ENCODE data around the gene RELN. TPM values are rescaled to one million over a fixed set of nuclear protein-coding genes. Genes with fewer than 3 reads are reported as not detected.

Gene RELN
- total RNA-seq, 1 donor from 2014 or later = 17.5 TPM

DNA sequence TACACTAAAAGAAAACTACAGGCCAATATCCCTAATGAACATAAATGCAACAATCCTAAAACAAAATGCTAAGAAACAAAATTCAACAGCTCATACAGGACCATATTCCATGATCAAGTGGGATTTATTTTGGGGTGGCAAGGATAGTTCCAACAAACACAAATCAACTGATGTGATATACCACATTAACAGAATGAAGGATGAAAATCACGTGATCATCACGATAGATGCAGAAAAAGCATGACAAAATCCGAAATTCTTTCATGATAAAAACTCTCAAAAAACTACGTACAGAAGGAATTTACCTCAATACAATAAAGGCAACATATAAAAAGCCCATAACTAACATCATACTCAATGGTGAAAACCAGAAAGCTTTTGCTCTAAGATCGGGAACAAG is 124.0 kb downstream of the RELN start:
- Mint-ChIP-seq H3K9me3 (no peaks in the 10 kb centered on the region), H3K4me3 (no peak overlapping the region), H3K4me1 (ENCODE audit: unreplicated experiment) (peaks cover 8% of the 10 kb centered on the region), H3K36me3 (no peaks in the 10 kb centered on the region), H3K27me3 (peaks cover under 1% of the 10 kb centered on the region), H3K27ac (no peak overlapping the region)
- TF ChIP-seq, protein P1, sequence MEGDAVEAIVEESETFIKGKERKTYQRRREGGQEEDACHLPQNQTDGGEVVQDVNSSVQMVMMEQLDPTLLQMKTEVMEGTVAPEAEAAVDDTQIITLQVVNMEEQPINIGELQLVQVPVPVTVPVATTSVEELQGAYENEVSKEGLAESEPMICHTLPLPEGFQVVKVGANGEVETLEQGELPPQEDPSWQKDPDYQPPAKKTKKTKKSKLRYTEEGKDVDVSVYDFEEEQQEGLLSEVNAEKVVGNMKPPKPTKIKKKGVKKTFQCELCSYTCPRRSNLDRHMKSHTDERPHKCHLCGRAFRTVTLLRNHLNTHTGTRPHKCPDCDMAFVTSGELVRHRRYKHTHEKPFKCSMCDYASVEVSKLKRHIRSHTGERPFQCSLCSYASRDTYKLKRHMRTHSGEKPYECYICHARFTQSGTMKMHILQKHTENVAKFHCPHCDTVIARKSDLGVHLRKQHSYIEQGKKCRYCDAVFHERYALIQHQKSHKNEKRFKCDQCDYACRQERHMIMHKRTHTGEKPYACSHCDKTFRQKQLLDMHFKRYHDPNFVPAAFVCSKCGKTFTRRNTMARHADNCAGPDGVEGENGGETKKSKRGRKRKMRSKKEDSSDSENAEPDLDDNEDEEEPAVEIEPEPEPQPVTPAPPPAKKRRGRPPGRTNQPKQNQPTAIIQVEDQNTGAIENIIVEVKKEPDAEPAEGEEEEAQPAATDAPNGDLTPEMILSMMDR (conservative IDR thresholded peaks at IDR 0.05) = no peak
- DNase-seq (ENCODE audit: extremely low spot score, unreplicated experiment) = no peak

DNA sequence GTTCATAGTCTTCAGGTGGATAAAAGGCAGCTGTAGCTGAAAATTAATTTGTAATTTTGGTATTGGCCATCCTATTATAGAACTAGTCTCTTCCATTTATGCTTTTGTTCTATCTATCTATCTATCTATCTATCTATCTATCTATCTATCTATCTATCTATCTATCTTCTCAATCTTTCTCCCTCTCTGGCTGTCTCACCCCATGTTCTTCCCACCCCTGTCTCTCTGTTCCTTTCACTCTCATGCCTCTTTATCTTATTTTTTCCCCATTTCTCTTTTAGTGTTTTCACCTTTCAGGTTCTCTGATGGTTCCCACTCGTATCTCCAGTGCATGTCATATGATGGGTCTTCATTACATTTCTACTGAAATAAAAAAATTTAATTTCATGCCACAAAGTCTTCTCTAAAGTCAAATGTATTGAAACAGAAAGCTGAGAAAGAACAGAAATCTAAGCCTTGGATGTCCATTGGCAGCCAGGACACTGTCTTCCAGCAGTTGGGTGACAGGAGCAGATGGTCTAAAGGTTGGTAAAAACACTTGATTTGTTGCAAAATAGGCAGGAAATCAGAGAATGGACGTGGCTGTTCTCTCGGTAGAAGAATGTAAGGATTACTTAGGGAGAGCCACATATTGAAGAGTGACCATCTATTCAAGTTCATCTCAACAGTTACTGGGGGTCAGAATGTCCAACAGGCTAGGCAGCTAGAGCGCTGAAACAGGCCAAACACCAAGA is 127.0 kb downstream of the RELN start:
- no peak overlapping the region for H3K4me3 Mint-ChIP-seq
- no peak for DNase-seq (ENCODE audit: extremely low spot score, unreplicated experiment)
- peaks cover 3% of the 10 kb centered on the region for H3K4me1 Mint-ChIP-seq (ENCODE audit: unreplicated experiment)
- no peak overlapping the region for H3K27ac Mint-ChIP-seq
- no peaks in the 10 kb centered on the region for H3K36me3 Mint-ChIP-seq
- H3K27me3 Mint-ChIP-seq = no peaks in the 10 kb centered on the region
- TF ChIP-seq, protein P1 (conservative IDR thresholded peaks at IDR 0.05) = no peak
- H3K9me3 Mint-ChIP-seq = no peaks in the 10 kb centered on the region

DNA sequence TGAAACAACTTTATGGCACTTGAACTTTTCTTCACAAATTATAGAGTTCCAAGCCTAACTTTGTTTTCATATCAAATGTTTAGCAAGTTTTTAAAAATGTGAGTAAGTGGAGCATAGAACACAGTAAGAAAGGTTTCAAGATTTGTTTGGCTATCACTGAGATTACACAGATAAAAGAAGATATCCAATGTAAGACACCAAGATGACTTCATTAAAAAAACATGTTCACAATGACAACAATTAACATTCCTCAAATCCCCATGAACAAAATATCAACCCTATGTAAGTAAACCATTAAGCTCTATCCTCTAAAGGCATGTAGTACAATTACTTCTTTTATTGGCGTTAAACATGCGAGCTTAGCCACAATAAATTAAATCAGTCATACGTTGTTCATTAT is 129.7 kb downstream of the RELN start:
- H3K27ac Mint-ChIP-seq = no peak overlapping the region
- TF ChIP-seq, protein P1 (conservative IDR thresholded peaks at IDR 0.05) = no peak
- H3K4me3 Mint-ChIP-seq = no peak overlapping the region
- H3K4me1 Mint-ChIP-seq (ENCODE audit: unreplicated experiment) = no peaks in the 10 kb centered on the region
- H3K36me3 Mint-ChIP-seq = no peaks in the 10 kb centered on the region
- no peaks in the 10 kb centered on the region for H3K27me3 Mint-ChIP-seq
- DNase-seq (ENCODE audit: extremely low spot score, unreplicated experiment) = no peak
- no peaks in the 10 kb centered on the region for H3K9me3 Mint-ChIP-seq

DNA sequence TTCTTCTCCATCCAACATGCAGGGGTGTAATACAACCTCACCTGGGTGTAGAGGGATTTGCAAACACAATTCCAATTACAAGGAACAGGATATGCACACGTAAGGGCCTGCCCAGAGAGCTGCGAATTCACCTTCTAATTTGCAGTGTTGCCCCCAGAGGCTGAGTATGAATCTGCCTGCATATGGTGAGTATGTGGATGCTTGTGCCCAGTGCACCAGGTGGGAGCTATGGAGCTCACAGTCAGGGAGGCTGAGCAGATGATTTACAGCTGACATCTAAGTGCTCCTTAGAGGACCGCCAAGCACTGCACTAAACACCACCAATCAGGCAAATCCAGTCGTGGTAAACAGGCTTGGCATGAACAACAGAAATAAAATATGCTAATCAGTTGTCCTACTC is 132.0 kb downstream of the RELN start:
- Mint-ChIP-seq H3K9me3 (no peaks in the 10 kb centered on the region), H3K4me3 (no peak overlapping the region), H3K27ac (no peak overlapping the region), H3K4me1 (ENCODE audit: unreplicated experiment) (no peaks in the 10 kb centered on the region), H3K36me3 (no peaks in the 10 kb centered on the region), H3K27me3 (no peaks in the 10 kb centered on the region)
- TF ChIP-seq, protein P1 (conservative IDR thresholded peaks at IDR 0.05) = no peak
- no peak for DNase-seq (ENCODE audit: extremely low spot score, unreplicated experiment)

DNA sequence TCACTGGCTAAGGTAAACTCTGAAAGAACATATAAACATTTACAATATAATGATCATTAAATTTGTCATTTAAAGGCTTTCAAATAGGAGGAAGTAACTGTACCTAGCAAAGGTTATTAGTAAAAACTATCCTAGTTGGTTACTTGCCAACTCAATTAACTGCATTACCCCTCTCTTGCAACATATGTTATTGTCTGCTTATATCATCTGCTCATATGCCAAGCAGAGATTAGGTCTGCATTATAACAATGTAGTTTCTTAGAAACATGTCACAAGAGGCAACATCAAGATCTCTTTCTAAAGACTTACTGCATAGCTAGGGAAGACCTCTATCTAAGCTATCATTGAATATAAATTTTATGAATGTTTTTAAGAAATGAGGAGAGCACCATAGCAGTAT is 132.5 kb downstream of the RELN start:
- TF ChIP-seq, protein P1 (conservative IDR thresholded peaks at IDR 0.05) = no peak
- no peaks in the 10 kb centered on the region for H3K9me3 Mint-ChIP-seq
- no peak for DNase-seq (ENCODE audit: extremely low spot score, unreplicated experiment)
- H3K27me3 Mint-ChIP-seq = no peaks in the 10 kb centered on the region
- H3K4me1 Mint-ChIP-seq (ENCODE audit: unreplicated experiment) = no peaks in the 10 kb centered on the region
- H3K36me3 Mint-ChIP-seq = no peaks in the 10 kb centered on the region
- H3K27ac Mint-ChIP-seq = no peak overlapping the region
- no peak overlapping the region for H3K4me3 Mint-ChIP-seq

Measured in type B pancreatic cell (in vitro differentiated cells).